Adipocyte (in vitro differentiated cells): ENCODE measurements around the gene DCLK2.

ENCODE experiments used
- DNase-seq: peaks from one replicate; pipeline ENCODE4 v3.0.0-alpha.2; 2015; ENCODE audit warnings: low read depth
- H3K27me3 ChIP-seq: replicated peaks from 2 replicates; pipeline ENCODE4 v1.7.0; 2013; ENCODE audit warnings: mild to moderate bottlenecking, low read length, moderate library complexity; ENCODE audit not compliant: control insufficient read depth, insufficient read depth
- H3K36me3 ChIP-seq: 2 replicates; pipeline ENCODE4 v1.7.0; 2013; ENCODE audit warnings: low read length, mild to moderate bottlenecking, moderate library complexity; ENCODE audit not compliant: control insufficient read depth, insufficient read depth, severe bottlenecking
- H3K4me1 ChIP-seq: 2 replicates; pipeline ENCODE4 v1.7.0; 2013; ENCODE audit warnings: mild to moderate bottlenecking, low read length, moderate library complexity; ENCODE audit not compliant: control insufficient read depth, insufficient read depth
- H3K4me3 ChIP-seq: 2 replicates; pipeline ENCODE4 v1.7.0; 2013; ENCODE audit warnings: mild to moderate bottlenecking, low read length, moderate library complexity
- H3K9ac ChIP-seq: 2 replicates; pipeline ENCODE4 v1.7.0; 2013; ENCODE audit warnings: mild to moderate bottlenecking, low read length, moderate library complexity
- H3K9me3 ChIP-seq: 2 replicates; pipeline ENCODE4 v1.7.0; 2013; ENCODE audit warnings: mild to moderate bottlenecking, low read length, moderate library complexity; ENCODE audit not compliant: control insufficient read depth

DCLK2 gene

GRCh38 chr4:150090836-150091235, 12.6 kb downstream of the DCLK2 start:
- Histone ChIP-seq H3K9ac (no peak overlapping the region), H3K27me3 (no peaks in the 10 kb centered on the region), H3K9me3 (no peaks in the 10 kb centered on the region), H3K4me3 (no peak overlapping the region), H3K36me3 (no peaks in the 10 kb centered on the region), H3K4me1 (no peaks in the 10 kb centered on the region)
- peak; percentile 65 for DNase-seq

GRCh38 chr4:150094676-150095075, 16.4 kb downstream of the DCLK2 start:
- H3K4me3 ChIP-seq: no peak overlapping the region
- H3K9ac ChIP-seq: no peak overlapping the region
- H3K9me3 ChIP-seq: no peaks in the 10 kb centered on the region
- DNase-seq: no peak
- no peaks in the 10 kb centered on the region for H3K36me3 ChIP-seq
- no peaks in the 10 kb centered on the region for H3K4me1 ChIP-seq
- H3K27me3 ChIP-seq: no peaks in the 10 kb centered on the region

- Histone ChIP-seq H3K9ac (no peak overlapping the region), H3K27me3 (no peaks in the 10 kb centered on the region), H3K4me1 (no peaks in the 10 kb centered on the region), H3K9me3 (no peaks in the 10 kb centered on the region), H3K36me3 (no peaks in the 10 kb centered on the region), H3K4me3 (no peak overlapping the region)
- no peak for DNase-seq
These were observed 18.4 kb downstream of the DCLK2 start for GRCh38 chr4:150096625-150097024.

- Histone ChIP-seq H3K9ac (no peak overlapping the region), H3K9me3 (no peaks in the 10 kb centered on the region), H3K4me3 (no peak overlapping the region), H3K27me3 (no peaks in the 10 kb centered on the region), H3K4me1 (no peaks in the 10 kb centered on the region), H3K36me3 (no peaks in the 10 kb centered on the region)
- no peak for DNase-seq
These were observed 20.0 kb downstream of the DCLK2 start for GRCh38 chr4:150098214-150098613.

- Histone ChIP-seq H3K36me3 (no peaks in the 10 kb centered on the region), H3K27me3 (no peaks in the 10 kb centered on the region), H3K4me3 (no peak overlapping the region), H3K9ac (no peak overlapping the region), H3K4me1 (no peaks in the 10 kb centered on the region), H3K9me3 (no peaks in the 10 kb centered on the region)
- DNase-seq: peak; percentile 29
These were observed 26.3 kb downstream of the DCLK2 start for GRCh38 chr4:150104404-150105027.

- Histone ChIP-seq H3K9ac (no peak overlapping the region), H3K4me1 (no peaks in the 10 kb centered on the region), H3K4me3 (no peak overlapping the region), H3K36me3 (no peaks in the 10 kb centered on the region), H3K9me3 (no peaks in the 10 kb centered on the region), H3K27me3 (no peaks in the 10 kb centered on the region)
- DNase-seq: no peak
These were observed 28.6 kb downstream of the DCLK2 start for GRCh38 chr4:150106886-150107285.

GRCh38 chr4:150108691-150109090, 30.4 kb downstream of the DCLK2 start:
- Histone ChIP-seq H3K36me3 (no peaks in the 10 kb centered on the region), H3K27me3 (no peaks in the 10 kb centered on the region), H3K9me3 (no peaks in the 10 kb centered on the region), H3K4me1 (no peaks in the 10 kb centered on the region), H3K4me3 (no peak overlapping the region), H3K9ac (no peak overlapping the region)
- peak; percentile 66 for DNase-seq

GRCh38 chr4:150114641-150115040, 36.4 kb downstream of the DCLK2 start:
- Histone ChIP-seq H3K36me3 (no peaks in the 10 kb centered on the region), H3K9me3 (peaks cover 13% of the 10 kb centered on the region), H3K4me1 (peaks cover 5% of the 10 kb centered on the region), H3K4me3 (no peak overlapping the region), H3K9ac (no peak overlapping the region), H3K27me3 (no peaks in the 10 kb centered on the region)
- DNase-seq: no peak

- DNase-seq: no peak
- no peaks in the 10 kb centered on the region for H3K36me3 ChIP-seq
- H3K4me3 ChIP-seq: no peak overlapping the region
- no peak overlapping the region for H3K9ac ChIP-seq
- H3K27me3 ChIP-seq: no peaks in the 10 kb centered on the region
- H3K4me1 ChIP-seq: peaks cover 12% of the 10 kb centered on the region
- peaks cover 13% of the 10 kb centered on the region for H3K9me3 ChIP-seq
These were observed 37.6 kb downstream of the DCLK2 start for GRCh38 chr4:150115851-150116250.

- no peaks in the 10 kb centered on the region for H3K36me3 ChIP-seq
- H3K9me3 ChIP-seq: peaks cover 16% of the 10 kb centered on the region
- peaks cover 12% of the 10 kb centered on the region for H3K4me1 ChIP-seq
- H3K4me3 ChIP-seq: no peak overlapping the region
- no peak overlapping the region for H3K9ac ChIP-seq
- H3K27me3 ChIP-seq: no peaks in the 10 kb centered on the region
- DNase-seq: no peak
These were observed 38.3 kb downstream of the DCLK2 start for GRCh38 chr4:150116506-150116905.

- Histone ChIP-seq H3K27me3 (no peaks in the 10 kb centered on the region), H3K9me3 (peaks cover 22% of the 10 kb centered on the region), H3K4me3 (no peak overlapping the region), H3K9ac (no peak overlapping the region), H3K4me1 (peaks cover 12% of the 10 kb centered on the region), H3K36me3 (no peaks in the 10 kb centered on the region)
- DNase-seq: no peak
These were observed 38.8 kb downstream of the DCLK2 start for GRCh38 chr4:150117094-150117493.

GRCh38 chr4:150117629-150118028, 39.4 kb downstream of the DCLK2 start:
- Histone ChIP-seq H3K4me3 (no peak overlapping the region), H3K9ac (no peak overlapping the region), H3K27me3 (no peaks in the 10 kb centered on the region), H3K4me1 (peaks cover 12% of the 10 kb centered on the region), H3K36me3 (no peaks in the 10 kb centered on the region), H3K9me3 (peaks cover 23% of the 10 kb centered on the region)
- DNase-seq: no peak
